Spleen (tissue), 11 donors: Measurements from ENCODE around the gene SKIDA1. TPM values are rescaled to one million over a fixed set of nuclear protein-coding genes. Genes with fewer than 3 reads are reported as not detected.

Experiments
- DNase-seq: peaks from one replicate; pipeline ENCODE4 v3.0.0-alpha.2; 2020
- H3K27ac ChIP-seq, 8 donors: fragments of 200-600 bp; sonication (generic) in 7 of 8; 1 replicate in 4 of 8; 2 replicates in 4 of 8; pipeline versions ENCODE4 v1.5.0 to v1.8.0; 2016 to 2021; ENCODE audit warnings: inconsistent platforms in 4 of 8, mild to moderate bottlenecking in 4 of 8, moderate library complexity in 1 of 8
- H3K27me3 ChIP-seq, 7 donors: fragments of 200-600 bp; sonication (generic) in 6 of 7; replicated peaks in 1 of 7; 1 replicate in 4 of 7; 2 replicates in 3 of 7; pipeline versions ENCODE4 v1.5.0 to v1.8.0; 2016 to 2021; ENCODE audit warnings: inconsistent platforms in 3 of 7, mild to moderate bottlenecking in 1 of 7
- H3K36me3 ChIP-seq, 6 donors: fragments of 200-600 bp; sonication (generic) in 5 of 6; 1 replicate in 4 of 6; 2 replicates in 2 of 6; pipeline versions ENCODE4 v1.5.0 to v1.8.0; 2016 to 2021; ENCODE audit warnings: inconsistent platforms in 2 of 6
- H3K4me1 ChIP-seq, 6 donors: fragments of 200-600 bp; sonication (generic) in 5 of 6; 1 replicate in 3 of 6; 2 replicates in 3 of 6; pipeline versions ENCODE4 v1.5.0 to v1.8.0; 2016 to 2021; ENCODE audit warnings: inconsistent platforms in 3 of 6
- H3K4me3 ChIP-seq, 8 donors: fragments of 200-600 bp; sonication (generic) in 7 of 8; 1 replicate in 4 of 8; 2 replicates in 4 of 8; pipeline versions ENCODE4 v1.5.0 to v1.8.0; 2016 to 2021; ENCODE audit warnings: inconsistent platforms in 4 of 8, mild to moderate bottlenecking in 4 of 8, moderate library complexity in 2 of 8
- H3K9me3 ChIP-seq, 8 donors: fragments of 200-600 bp; sonication (generic) in 7 of 8; 1 replicate in 4 of 8; 2 replicates in 4 of 8; pipeline versions ENCODE4 v1.5.0 to v1.8.0; 2016 to 2021; ENCODE audit warnings: inconsistent platforms in 4 of 8
- CTCF ChIP-seq, 11 experiments: fragments of 200-600 bp in 7 of 11; fragments of 450-650 bp in 4 of 11; sonication (generic) in 4 of 11; IDR thresholded peaks in 8 of 11; conservative IDR thresholded peaks in 3 of 11; 1 replicate in 7 of 11; 2 replicates in 4 of 11; pipeline versions ENCODE4 v1.4.0 to v1.8.0; 2016 to 2021; ENCODE audit warnings: antibody characterized with exemption in 11 of 11, inconsistent platforms in 4 of 11, mild to moderate bottlenecking in 1 of 11
- POLR2A ChIP-seq, 3 donors: fragments of 450-650 bp; IDR thresholded peaks; one replicate each; pipeline ENCODE4 v1.5.1; 2017; ENCODE audit warnings: antibody characterized with exemption in 3 of 3, mild to moderate bottlenecking in 1 of 3
- POLR2AphosphoS5 ChIP-seq, 3 donors: sonication (generic); formaldehyde crosslinking; IDR thresholded peaks; one replicate each; pipeline ENCODE4 v1.5.1; 2017; ENCODE audit warnings: antibody characterized with exemption in 3 of 3
- WGBS, 5 donors: extraction: QIAGEN DNeasy Blood & Tissue Kit in 3 of 5; methylation state at CpG; one replicate each; pipeline versions ENCODE4 v1.1.5 to v1.1.7; 2013 to 2018; 5-methylcytosine and 5-hydroxymethylcytosine counted together
- intact Hi-C: fragments of 100-400 bp; cut with DNase I; formaldehyde crosslinking; loops from one replicate; pipeline ENCODE4 v1.15.0; 2023; ENCODE audit warnings: low total_unique reads
- polyA plus RNA-seq, 3 donors: library from polyadenylated mRNA; stranded (reverse); fragments of 200-250 nt; gene quantifications; one replicate each; pipeline ENCODE4 v1.2.1, GENCODE V29; 2013
- total RNA-seq, 7 donors: library from RNA; depleted of rRNA in 3 of 7; stranded (reverse); fragments of >200 nt in 3 of 7; fragmentation: NEBNext Ultra II Directional in 4 of 7; extraction: Animal tissue kit (Norgen Biotek cat#: 25700) in 4 of 7; gene quantifications; one replicate each; pipeline versions ENCODE4 v1.1.0 to v1.2.1, GENCODE V29; 2016 to 2021
- donor health status: healthy with polysubstance abuse.
- donor health status: DM: no; HTN: no; CAD: no; lungs with moderate emphysema.
- donor health status: DM: no; HTN: no; CAD: no.
- donor health status: Bipolar disorder and iron deficiency.
- donor health status: healthy.
- donor health status: DM: no; HTN: no; CAD: no.
- donor health status: DM: yes; HTN: yes; CAD: no.

Gene SKIDA1
- total and polyA plus RNA-seq, 10 donors = 0.14 to 0.91 (median 0.44) TPM; not detected in 1

- peaks cover 6 to 56% (median 36%) of the 10 kb centered on the region in 6 donors for H3K4me1 ChIP-seq
- no peaks in the 10 kb centered on the region for H3K9me3 ChIP-seq
- no peaks in the 10 kb centered on the region for H3K36me3 ChIP-seq
- no peak for TF ChIP-seq POLR2A (IDR thresholded peaks at IDR 0.05)
- TF ChIP-seq CTCF (IDR thresholded peaks at IDR 0.05 in 8 of 11, conservative IDR thresholded peaks at IDR 0.05 in 3 of 11) = no peak
- TF ChIP-seq POLR2AphosphoS5 (IDR thresholded peaks at IDR 0.05) = no peak
- no peak for DNase-seq
- WGBS, 5 donors = 0 to 100% (median 48%) methylated on average over 1 of the region's 1 CpG
- peak overlapping the region in 3 of 8 donors; percentile 10 to 97 (median 39) for H3K27ac ChIP-seq
- no peak overlapping the region for H3K4me3 ChIP-seq
- intact Hi-C loops = no loop called here
- peaks cover 0 to 33% (median 0%) of the 10 kb centered on the region in 7 donors for H3K27me3 ChIP-seq
Observed at GRCh38 chr10:21530641-21531040, 5.2 kb upstream of the SKIDA1 start.

GRCh38 chr10:21530168-21530567, 4.7 kb upstream of the SKIDA1 start:
- H3K4me3 ChIP-seq = no peak overlapping the region
- no peak for DNase-seq
- H3K27me3 ChIP-seq = peaks cover 0 to 38% (median 0%) of the 10 kb centered on the region in 7 donors
- WGBS, 5 donors = 85 to 100% (median 95%) methylated on average over 1 of the region's 1 CpG
- intact Hi-C loops = no loop called here
- H3K9me3 ChIP-seq = no peaks in the 10 kb centered on the region
- no peaks in the 10 kb centered on the region for H3K36me3 ChIP-seq
- H3K4me1 ChIP-seq = peaks cover 2 to 56% (median 35%) of the 10 kb centered on the region in 6 donors
- H3K27ac ChIP-seq = peak overlapping the region in 1 of 8 donors; percentile 20
- TF ChIP-seq CTCF (IDR thresholded peaks at IDR 0.05 in 8 of 11, conservative IDR thresholded peaks at IDR 0.05 in 3 of 11) (no peak), POLR2AphosphoS5 (IDR thresholded peaks at IDR 0.05) (no peak), POLR2A (IDR thresholded peaks at IDR 0.05) (no peak)

- no peaks in the 10 kb centered on the region for H3K9me3 ChIP-seq
- no peak for DNase-seq
- no peak for TF ChIP-seq POLR2AphosphoS5 (IDR thresholded peaks at IDR 0.05)
- no peak for TF ChIP-seq POLR2A (IDR thresholded peaks at IDR 0.05)
- no peak for TF ChIP-seq CTCF (IDR thresholded peaks at IDR 0.05 in 8 of 11, conservative IDR thresholded peaks at IDR 0.05 in 3 of 11)
- H3K27ac ChIP-seq = peak overlapping the region in 5 of 8 donors; percentile 94 to 98 (median 97)
- intact Hi-C loops = no loop called here
- H3K4me1 ChIP-seq = peaks cover 0 to 63% (median 38%) of the 10 kb centered on the region in 6 donors
- peak overlapping the region in 1 of 8 donors; percentile 88 for H3K4me3 ChIP-seq
- WGBS, 5 donors = 76 to 84% (median 78%) methylated on average over 9 of the region's 9 CpGs
- no peaks in the 10 kb centered on the region for H3K36me3 ChIP-seq
- peaks cover 0 to 47% (median 0%) of the 10 kb centered on the region in 7 donors for H3K27me3 ChIP-seq
Observed at GRCh38 chr10:21529032-21529910, 3.8 kb upstream of the SKIDA1 start.
